KMS-11 (cell line): Measurements from ENCODE around the gene PHF5A.

Experiments
- H2AFZ ChIP-seq: fragments of 200-600 bp; sonication (generic); 2 replicates; pipeline ENCODE4 v1.6.1; 2016; ENCODE audit warnings: antibody characterized with exemption, mixed run types, low read depth
- H3K27ac ChIP-seq: fragments of 200-600 bp; sonication (generic); 2 replicates; pipeline ENCODE4 v1.6.1; 2016; ENCODE audit warnings: mild to moderate bottlenecking, mixed run types
- H3K27me3 ChIP-seq: fragments of 200-600 bp; sonication (generic); 2 replicates; pipeline ENCODE4 v1.6.1; 2017; ENCODE audit warnings: mild to moderate bottlenecking, low read depth, mixed run types, moderate library complexity; ENCODE audit not compliant: insufficient read depth
- H3K36me3 ChIP-seq: fragments of 200-600 bp; sonication (generic); 2 replicates; pipeline ENCODE4 v1.6.1; 2017; ENCODE audit warnings: mild to moderate bottlenecking, mixed run types; ENCODE audit not compliant: insufficient read depth
- H3K4me1 ChIP-seq: fragments of 200-600 bp; sonication (generic); 2 replicates; pipeline ENCODE4 v1.6.1; 2016; ENCODE audit warnings: mild to moderate bottlenecking, low read depth, mixed run types; ENCODE audit not compliant: poor library complexity, severe bottlenecking
- H3K4me2 ChIP-seq: fragments of 200-600 bp; sonication (generic); 2 replicates; pipeline ENCODE4 v1.7.0; 2016; ENCODE audit warnings: mild to moderate bottlenecking, mixed run types
- H3K4me3 ChIP-seq: fragments of 200-600 bp; sonication (generic); IDR thresholded peaks from 2 replicates; pipeline ENCODE4 v1.6.1; 2017; ENCODE audit warnings: low read depth, low read length, mixed read lengths; ENCODE audit not compliant: insufficient read depth
- H3K79me2 ChIP-seq: fragments of 200-600 bp; sonication (generic); 2 replicates; pipeline ENCODE4 v1.6.1; 2016; ENCODE audit warnings: low read depth, mixed run types; ENCODE audit not compliant: insufficient read depth
- H3K9ac ChIP-seq: fragments of 200-600 bp; sonication (generic); 2 replicates; pipeline ENCODE4 v1.6.1; 2016; ENCODE audit warnings: mild to moderate bottlenecking, mixed run types
- H4K20me1 ChIP-seq: fragments of 200-600 bp; sonication (generic); 2 replicates; pipeline ENCODE4 v1.6.1; 2016; ENCODE audit warnings: mild to moderate bottlenecking, mixed run types; ENCODE audit not compliant: insufficient read depth
- TF ChIP-seq, protein P1 (sequence below): fragments of 200-600 bp; sonication (generic); conservative IDR thresholded peaks from 2 replicates; pipeline ENCODE4 v1.6.1; 2017; ENCODE audit warnings: low read depth, mild to moderate bottlenecking, antibody characterized with exemption, low read length, moderate library complexity, mixed read lengths

The PHF5A gene

DNA sequence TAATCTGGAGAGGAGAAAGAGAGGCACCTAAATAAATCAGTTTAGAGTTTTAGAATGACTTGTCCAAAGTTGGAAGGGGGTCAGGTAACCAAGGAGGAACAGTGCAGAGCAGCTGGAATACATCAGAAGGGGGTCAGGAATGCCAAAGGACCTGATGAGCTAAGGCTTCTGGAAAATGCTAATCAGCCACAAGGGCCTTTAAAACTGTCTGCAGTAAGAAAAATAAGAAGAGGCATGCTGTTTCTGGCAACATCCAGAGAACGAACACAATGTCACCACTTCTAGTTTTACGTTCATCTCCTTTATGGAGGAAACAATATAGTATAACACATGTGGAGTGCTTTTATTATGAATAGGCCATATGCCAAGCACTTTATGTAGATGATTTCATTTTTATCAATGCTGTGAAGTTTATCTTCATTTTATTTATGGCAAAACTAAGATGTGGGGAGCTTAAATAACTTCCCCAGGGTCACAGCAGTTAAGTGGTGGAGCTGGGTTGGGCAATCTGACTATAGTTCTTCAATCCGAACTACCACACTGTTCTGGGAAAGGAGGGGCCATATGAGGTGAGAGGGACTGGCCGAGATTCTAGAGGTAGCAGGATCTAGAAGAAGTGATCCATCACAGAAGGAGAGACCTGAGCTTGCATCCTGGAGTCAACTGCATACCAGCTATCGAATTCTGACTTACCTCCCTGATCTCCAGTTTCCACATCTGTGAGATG, 23.0 kb upstream of the PHF5A start:
- no peak overlapping the region for H3K9ac ChIP-seq
- no peak overlapping the region for H3K4me2 ChIP-seq
- no peak overlapping the region for H3K27ac ChIP-seq
- 0 out of 2 replicates have a peak, but pooled peaks cover 3% of the 10 kb centered on the region for H4K20me1 ChIP-seq
- H3K27me3 ChIP-seq, result no peaks in the 10 kb centered on the region
- no peaks in the 10 kb centered on the region for H3K36me3 ChIP-seq
- no peak overlapping the region for H3K4me3 ChIP-seq
- peaks cover 88% of the 10 kb centered on the region for H3K79me2 ChIP-seq
- TF ChIP-seq, protein P1, sequence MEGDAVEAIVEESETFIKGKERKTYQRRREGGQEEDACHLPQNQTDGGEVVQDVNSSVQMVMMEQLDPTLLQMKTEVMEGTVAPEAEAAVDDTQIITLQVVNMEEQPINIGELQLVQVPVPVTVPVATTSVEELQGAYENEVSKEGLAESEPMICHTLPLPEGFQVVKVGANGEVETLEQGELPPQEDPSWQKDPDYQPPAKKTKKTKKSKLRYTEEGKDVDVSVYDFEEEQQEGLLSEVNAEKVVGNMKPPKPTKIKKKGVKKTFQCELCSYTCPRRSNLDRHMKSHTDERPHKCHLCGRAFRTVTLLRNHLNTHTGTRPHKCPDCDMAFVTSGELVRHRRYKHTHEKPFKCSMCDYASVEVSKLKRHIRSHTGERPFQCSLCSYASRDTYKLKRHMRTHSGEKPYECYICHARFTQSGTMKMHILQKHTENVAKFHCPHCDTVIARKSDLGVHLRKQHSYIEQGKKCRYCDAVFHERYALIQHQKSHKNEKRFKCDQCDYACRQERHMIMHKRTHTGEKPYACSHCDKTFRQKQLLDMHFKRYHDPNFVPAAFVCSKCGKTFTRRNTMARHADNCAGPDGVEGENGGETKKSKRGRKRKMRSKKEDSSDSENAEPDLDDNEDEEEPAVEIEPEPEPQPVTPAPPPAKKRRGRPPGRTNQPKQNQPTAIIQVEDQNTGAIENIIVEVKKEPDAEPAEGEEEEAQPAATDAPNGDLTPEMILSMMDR, result no peak
- H3K4me1 ChIP-seq, result peaks cover 4% of the 10 kb centered on the region
- no peak overlapping the region for H2AFZ ChIP-seq

DNA sequence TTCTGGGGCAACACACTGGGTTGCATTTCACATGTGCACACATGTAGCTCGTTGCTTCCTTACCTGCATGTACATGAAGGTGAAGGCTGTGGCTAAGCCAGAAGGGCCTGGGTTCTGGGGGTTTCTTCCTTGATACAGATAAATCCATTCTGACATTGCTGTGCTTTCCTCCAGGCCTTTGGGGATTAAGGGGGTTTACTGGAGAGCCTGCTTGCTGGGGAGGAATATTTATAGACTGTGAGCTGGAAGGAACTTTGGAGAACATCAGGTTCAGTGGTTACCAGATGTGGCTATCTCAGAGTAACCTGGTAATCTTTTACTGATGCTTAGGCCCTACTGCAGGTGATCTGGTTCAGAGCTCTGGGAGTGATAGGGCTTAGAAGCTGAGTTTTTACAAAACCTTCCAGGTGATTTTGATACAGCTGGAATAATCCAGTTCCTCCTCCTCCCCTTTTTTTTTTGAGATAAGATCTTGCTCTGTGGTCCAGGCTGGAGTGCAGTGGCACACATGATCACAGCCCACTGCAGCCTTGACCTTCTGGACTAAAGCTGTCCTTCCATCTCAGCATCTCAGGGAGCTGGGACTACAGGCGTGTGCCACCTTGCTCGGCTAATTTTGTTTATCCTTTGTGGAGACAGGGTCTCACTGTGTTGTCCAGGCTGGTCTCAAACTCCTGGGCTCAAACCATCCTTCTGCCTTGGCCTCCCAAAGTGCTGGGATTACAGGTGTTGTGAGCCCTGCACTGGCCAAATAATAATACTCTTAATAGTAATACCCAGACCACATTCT, 20.3 kb upstream of the PHF5A start:
- H4K20me1 ChIP-seq, result peaks cover 9% of the 10 kb centered on the region; the same call in 1 of the 2 replicates

DNA sequence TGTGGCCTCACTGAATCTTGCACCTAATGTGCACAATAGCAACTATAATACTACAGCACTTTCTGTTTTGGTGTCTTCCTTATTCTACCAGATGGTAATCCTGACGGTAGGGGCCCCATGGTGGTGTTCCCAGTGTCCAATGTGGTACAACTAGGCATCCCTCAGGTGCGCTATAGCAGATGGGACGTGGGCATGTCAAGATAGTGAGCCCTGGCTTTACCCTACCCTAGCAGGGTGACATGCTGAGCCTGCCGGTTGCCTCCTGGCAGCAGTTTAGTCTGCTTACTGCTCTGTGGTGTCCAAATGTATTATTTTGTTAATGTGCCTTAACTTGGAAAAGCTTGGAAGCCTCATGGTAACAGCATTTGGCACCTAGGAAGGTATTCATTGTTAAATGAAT, 19.6 kb upstream of the PHF5A start:
- H3K27me3 ChIP-seq, result no peaks in the 10 kb centered on the region
- H4K20me1 ChIP-seq, result peaks cover 9% of the 10 kb centered on the region; the same call in 1 of the 2 replicates
- TF ChIP-seq, protein P1, result no peak
- no peaks in the 10 kb centered on the region for H3K36me3 ChIP-seq
- H3K27ac ChIP-seq, result no peak overlapping the region
- H3K9ac ChIP-seq, result no peak overlapping the region
- H3K79me2 ChIP-seq, result peaks cover 91% of the 10 kb centered on the region
- no peak overlapping the region for H3K4me3 ChIP-seq
- H3K4me2 ChIP-seq, result no peak overlapping the region
- H3K4me1 ChIP-seq, result peaks cover 20% of the 10 kb centered on the region
- H2AFZ ChIP-seq, result no peak overlapping the region

More for the DNA sequence above, 20.3 kb upstream of the PHF5A start:
- H2AFZ ChIP-seq, result no peak overlapping the region
- H3K4me3 ChIP-seq, result no peak overlapping the region
- H3K4me2 ChIP-seq, result no peak overlapping the region
- TF ChIP-seq, protein P1, result no peak
- no peak overlapping the region for H3K9ac ChIP-seq
- peaks cover 13% of the 10 kb centered on the region for H3K4me1 ChIP-seq
- H3K36me3 ChIP-seq, result no peaks in the 10 kb centered on the region
- no peaks in the 10 kb centered on the region for H3K27me3 ChIP-seq
- H3K27ac ChIP-seq, result no peak overlapping the region
- peaks cover 91% of the 10 kb centered on the region for H3K79me2 ChIP-seq

DNA sequence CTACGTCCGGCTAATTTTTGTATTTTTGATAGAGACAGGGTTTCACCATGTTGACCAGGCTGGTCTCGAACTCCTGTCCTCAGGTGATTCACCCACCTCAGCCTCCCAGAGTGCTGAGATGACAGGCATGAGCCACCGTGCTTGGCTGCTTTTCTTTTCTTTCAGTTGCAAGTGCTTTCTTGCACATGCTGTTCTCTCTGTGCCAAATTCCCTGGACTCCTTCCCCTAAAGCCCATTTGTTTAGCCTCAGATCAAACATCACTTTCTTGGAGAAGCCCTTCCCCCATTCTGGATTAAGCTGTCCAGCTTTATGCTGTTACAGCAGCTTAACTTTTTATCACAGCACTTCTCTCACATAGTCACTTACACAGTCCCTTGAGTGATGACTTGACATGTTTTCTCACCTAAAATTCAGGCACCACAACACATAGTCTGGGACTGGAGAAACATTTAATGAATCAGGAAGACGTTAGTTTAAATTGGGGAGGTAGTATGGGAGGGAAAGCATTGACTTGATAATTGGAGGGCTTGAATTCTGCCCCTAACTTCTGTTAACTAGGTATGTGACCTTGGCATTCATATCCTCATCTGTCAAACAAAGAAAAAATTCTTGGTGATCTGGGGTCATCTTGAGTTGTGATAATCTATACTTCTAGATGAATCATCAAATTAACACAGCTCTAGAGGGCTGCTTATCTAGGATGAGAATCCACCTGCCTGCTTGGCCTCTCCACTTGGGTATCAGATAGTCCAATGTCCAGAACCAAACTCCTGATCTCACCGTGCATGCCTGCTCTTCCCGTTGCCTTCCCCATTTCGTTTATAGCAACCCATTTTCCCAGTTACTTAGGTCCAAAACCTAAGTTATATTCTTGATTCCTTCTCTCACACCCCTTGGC, 18.8 kb upstream of the PHF5A start:
- Histone ChIP-seq H3K27me3 (no peaks in the 10 kb centered on the region), H3K9ac (no peak overlapping the region), H2AFZ (no peak overlapping the region), H3K4me1 (peaks cover 23% of the 10 kb centered on the region), H4K20me1 (peaks cover 13% of the 10 kb centered on the region; the same call in 1 of the 2 replicates), H3K27ac (no peak overlapping the region), H3K36me3 (no peaks in the 10 kb centered on the region), H3K4me3 (no peak overlapping the region), H3K4me2 (no peak overlapping the region), H3K79me2 (peaks cover 93% of the 10 kb centered on the region)
- TF ChIP-seq, protein P1, result no peak
